ENCODE results near the gene PCIF1.
"Not testable (repeated sequence)": the region's sequence is repeated elsewhere in the genome, so short reads cannot be mapped to it uniquely, and the experiment has no call there.

PCIF1 gene

DNA sequence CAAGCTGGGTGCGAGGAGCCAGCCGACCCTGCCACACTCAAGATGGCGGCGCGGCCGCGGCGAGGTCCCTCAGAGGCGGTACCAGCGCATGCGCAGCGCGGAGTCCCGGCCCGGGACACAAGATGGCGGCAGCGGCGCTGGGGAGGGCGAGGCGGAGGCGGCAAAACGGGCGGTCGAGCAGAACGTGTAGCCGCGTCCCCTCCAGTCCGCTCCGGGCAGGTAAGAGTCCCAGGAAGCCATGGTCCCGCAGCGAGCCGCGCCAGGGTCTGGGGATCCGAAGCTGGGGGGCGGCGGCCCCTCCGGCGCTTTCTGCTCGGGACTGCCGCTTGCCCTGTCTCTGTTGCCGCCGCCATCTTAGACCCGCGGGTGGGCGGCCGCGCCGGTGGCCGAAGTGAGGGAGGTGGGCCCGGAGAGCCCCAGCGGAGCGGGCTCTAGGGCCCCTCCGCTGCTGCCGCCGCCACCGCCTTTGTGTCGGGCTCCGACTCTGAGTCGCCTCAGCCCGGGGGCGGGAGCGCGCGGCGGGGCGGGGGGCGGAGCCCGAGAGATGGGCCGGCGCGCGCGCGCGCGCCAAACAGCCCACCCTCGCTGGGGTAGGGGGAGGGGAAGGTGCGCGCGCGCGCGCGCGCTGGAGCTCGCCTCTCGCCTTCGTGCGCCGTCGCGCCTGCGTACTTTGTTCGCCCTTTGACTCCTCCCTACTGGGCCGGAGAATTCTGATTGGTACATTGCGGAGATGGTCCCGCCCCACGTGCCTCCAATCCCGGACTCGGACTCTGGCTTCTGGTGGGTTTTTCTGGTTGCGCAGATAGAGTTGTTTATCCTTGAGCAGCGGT lies at the start of gene PCIF1:
TSS of gene PCIF1 (plus strand) at position 98 of the 830 bp plus-strand sequence. CDS start 4,317 bp downstream, outside the sequence.
- DNase-seq (ENCODE audit: low spot score): peak; percentile 100

DNA sequence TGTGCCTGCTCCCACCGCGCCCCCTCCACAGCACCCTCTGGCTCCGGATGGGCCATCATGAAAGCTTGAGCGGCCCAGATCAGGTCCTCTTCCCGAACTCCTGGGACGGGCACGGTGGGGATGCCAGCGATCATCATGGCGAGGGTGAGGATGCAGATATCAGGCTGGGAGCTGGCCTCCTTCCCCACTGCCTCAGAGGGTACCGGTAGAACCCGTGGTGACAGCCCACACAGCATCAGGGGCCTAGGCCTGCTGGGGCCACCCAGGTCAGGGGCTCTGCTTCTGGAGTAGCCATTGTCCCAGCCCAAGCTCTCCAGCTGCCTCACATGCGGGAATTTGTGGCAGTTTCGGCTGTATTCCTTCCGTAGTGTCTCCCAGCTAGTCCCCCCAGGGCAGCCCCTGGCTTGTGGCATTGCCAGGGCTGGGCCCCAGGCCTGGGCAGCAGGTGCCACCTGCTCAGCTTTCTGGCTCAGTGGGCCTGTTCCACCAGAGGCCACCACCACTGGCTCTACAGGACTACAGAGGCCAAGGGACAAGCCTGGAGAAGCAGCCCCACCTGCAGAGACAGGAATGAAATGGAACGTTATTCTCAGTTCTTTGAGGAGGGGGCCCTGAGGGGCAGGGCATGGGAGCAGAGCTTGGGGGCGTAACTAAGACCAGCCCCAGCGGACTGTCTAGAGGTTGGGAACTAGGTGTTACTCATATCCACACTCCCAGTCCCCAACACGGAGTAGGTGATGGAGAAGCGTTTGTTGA lies 47.7 kb upstream of the PCIF1 start:
- no peak for DNase-seq (ENCODE audit: low spot score)

DNA sequence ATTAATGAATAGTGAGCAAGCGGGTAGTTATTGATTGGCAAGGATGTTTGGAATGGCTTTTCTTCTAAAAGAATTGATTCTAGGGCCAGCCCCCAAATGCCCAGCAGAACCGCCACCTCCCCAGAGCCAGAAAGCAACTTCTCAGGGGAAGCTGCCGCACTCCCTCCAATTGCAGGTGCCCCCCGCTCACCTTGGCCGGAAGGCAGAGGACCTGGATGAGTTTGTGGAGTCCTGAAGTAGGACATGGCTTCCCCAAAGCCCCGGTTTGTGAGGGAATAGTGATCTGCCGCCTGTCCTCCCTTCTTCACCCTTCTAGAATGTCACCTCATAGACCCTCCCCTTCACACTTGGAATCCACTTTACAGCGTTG lies 47.2 kb upstream of the PCIF1 start, which contains the start of gene SPATA25:
TSS of gene SPATA25 (minus strand) at position 277 of the 370 bp plus-strand sequence. CDS start at position 245, 32 bp downstream.
- no peak for DNase-seq (ENCODE audit: low spot score)

DNA sequence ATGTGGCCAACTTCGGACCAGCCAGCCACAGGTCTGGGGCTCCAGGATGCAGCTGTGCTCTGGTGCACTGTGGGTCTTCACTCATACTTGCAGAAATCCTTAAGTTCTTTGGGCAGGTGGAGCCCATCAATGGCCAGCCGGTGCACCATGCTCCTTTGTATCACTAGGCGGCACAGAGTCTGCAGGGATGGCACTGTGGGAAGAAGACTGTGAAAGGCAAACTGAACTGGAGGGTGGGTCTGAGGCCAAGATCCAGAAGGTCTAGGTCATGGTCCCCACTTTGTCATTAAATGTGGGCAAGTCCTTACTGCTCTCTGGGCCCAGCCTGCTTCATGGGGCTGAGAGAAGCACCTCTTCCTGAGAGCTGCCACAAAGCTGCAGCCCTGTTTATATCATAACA lies 45.8 kb upstream of the PCIF1 start:
- DNase-seq (ENCODE audit: low spot score): no peak

DNA sequence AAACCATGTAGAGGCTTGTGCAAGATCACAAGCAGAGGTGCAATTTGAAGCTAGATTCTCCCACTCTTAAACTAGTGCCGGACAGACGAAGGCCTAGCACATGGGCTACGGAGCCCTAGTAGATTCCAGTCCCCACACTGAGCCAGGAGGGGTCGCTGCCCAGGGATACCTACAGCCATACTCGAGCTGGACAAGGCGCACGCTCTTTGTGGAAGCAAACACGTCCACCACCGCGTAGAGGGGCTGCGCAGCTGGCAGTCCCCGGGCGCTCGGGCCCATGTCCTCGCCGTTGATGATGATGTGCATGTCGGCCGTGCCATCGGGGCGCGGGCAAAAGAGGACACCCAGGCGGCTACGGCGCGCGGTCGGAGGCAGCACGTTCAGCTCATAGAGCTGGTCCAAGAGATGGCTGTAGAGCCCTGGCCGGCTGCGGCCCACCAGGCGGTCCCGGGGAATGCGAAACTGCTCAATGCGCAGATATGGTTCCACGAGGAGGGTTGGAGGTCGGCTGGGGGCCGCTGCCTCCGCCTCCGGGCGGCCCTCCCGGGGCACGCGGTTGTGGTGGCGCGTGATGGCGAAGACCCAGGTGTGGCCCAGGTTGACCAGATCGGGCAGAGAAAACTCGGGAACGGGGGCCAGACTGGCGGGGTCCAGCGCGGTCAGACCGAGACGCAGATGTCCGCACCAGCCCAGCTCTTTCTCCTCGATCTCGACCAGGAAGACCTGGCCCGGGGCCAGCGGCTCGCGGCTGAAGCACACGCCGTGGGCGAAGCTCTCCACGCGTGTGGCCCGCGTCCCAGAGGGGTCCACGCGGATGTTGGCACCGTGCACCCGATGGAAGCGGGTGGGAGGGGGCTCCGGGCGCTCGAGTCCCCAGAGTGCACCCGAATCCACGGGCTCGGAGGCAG lies 44.2 kb upstream of the PCIF1 start:
- DNase-seq (ENCODE audit: low spot score): peak; percentile 91

DNA sequence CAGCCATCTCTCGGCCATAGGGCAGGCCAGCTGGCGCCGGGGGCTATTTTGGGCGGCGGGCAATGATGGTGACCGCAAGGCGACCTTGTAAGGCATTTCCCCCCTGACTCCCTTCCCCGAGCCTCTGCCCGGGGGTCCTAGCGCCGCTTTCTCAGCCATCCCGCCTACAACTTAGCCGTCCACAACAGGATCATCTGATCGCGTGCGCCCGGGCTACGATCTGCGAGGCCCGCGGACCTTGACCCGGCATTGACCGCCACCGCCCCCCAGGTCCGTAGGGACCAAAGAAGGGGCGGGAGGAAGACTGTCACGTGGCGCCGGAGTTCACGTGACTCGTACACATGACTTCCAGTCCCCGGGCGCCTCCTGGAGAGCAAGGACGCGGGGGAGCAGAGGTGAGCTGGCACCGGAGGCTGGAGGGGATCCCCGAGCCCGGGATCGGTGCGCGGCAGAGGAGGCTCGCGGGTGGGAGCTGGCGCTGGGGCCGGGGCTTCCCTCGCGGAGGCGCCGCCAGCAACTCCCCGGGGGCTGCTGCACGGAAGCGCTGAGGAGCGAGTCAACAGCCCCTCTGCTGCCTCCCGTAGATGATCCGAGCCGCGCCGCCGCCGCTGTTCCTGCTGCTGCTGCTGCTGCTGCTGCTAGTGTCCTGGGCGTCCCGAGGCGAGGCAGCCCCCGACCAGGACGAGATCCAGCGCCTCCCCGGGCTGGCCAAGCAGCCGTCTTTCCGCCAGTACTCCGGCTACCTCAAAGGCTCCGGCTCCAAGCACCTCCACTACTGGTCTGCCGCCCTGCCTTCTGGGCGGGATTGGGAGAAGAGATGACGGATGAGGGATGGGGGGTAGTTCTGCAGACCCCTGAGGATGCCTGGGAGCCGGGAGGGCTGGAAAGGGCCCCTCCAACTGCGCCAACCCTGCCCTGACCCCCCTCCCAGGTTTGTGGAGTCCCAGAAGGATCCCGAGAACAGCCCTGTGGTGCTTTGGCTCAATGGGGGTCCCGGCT lies 43.2 kb upstream of the PCIF1 start, which contains the start of the genes CTSA and NEURL2:
TSS of gene CTSA (plus strand) at position 351 of the 999 bp plus-strand sequence. CDS start at position 585, 234 bp downstream.
TSS of gene NEURL2 (minus strand) at position 224 of the 999 bp plus-strand sequence. CDS start at position 7, 217 bp downstream.
- peak; percentile 98 for DNase-seq (ENCODE audit: low spot score)

DNA sequence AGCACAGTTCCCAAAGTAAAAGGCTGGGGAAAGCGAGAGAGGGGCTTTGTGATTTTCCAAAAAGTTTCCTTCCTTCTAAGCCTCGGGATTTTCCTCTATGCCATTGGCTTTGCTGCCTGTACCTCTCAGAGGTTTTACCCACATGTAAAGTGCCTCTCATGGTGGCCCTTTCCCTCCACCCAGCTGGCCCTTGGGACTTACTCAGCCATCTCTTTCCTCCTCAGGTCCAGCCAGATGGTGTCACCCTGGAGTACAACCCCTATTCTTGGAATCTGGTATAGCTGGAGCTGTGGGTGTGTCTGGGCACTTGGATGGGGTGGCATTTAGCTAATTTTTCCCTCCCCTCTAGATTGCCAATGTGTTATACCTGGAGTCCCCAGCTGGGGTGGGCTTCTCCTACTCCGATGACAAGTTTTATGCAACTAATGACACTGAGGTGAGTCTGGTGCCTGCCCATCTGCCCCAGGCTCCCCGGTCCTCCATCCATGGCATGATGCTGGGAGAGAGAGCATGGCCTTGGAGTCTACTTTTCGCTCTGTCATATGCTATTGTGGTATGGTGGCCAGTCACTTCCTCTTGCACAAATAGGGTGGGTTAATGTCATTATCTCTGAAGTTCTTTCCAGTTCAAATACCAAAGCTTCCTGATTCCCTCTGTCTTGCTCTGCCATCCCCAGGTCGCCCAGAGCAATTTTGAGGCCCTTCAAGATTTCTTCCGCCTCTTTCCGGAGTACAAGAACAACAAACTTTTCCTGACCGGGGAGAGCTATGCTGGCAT lies 42.2 kb upstream of the PCIF1 start:
- DNase-seq (ENCODE audit: low spot score): peak; percentile 84

DNA sequence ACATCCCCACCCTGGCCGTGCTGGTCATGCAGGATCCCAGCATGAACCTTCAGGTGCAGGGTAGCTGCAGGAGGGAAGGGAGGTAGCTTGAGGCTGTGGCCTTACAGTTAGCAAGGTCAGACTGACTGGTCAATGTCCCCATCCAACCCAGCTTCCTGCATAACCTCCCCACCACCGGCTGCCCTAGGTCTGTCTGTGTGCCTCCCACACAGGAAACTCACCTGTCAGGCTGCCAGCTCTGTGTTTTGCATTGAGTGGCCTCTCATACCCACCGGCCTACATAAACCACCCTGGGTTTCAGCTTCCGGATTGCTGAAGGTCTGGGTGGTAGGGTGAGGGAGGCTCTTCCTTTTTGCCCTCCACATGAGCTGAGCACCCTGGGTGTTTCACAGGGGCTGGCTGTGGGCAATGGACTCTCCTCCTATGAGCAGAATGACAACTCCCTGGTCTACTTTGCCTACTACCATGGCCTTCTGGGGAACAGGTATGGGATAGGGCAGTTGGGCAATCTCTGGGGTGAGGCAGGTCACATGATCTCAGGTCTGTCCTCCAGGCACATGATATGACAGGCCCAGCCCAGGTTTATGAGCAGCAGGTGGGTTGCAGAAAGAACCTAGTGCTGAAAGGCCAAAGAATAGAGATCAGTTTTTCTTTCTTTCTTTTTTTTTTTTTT lies 41.5 kb upstream of the PCIF1 start:
- no peak for DNase-seq (ENCODE audit: low spot score)

DNA sequence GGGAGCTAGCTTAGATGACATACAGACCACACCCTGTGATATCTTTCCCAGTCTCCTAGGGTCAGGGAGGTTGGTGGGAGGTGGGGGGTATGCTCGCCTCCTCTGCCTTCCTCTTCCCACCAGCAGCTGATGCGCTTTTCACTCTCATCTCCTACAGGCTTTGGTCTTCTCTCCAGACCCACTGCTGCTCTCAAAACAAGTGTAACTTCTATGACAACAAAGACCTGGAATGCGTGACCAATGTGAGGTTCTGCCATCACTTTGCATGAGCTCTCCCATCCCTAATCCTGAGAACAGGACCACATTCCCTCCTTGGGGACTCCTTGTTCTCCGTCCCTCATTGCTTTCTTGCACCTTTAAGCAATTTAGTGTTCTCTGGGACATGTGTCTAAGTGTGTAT lies 40.7 kb upstream of the PCIF1 start:
- DNase-seq (ENCODE audit: low spot score): no peak

DNA sequence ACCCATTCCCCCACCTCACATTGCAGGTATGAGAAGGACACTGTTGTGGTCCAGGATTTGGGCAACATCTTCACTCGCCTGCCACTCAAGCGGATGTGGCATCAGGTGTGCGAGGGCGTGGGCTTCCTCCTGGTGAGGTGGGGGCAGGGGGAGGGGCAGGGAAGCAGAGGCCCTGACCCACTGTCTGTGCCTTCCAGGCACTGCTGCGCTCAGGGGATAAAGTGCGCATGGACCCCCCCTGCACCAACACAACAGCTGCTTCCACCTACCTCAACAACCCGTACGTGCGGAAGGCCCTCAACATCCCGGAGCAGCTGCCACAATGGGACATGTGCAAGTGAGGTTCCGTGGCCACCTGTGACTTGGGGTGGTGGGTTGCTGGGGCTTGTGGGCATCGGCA lies 39.7 kb upstream of the PCIF1 start:
- no peak for DNase-seq (ENCODE audit: low spot score)

DNA sequence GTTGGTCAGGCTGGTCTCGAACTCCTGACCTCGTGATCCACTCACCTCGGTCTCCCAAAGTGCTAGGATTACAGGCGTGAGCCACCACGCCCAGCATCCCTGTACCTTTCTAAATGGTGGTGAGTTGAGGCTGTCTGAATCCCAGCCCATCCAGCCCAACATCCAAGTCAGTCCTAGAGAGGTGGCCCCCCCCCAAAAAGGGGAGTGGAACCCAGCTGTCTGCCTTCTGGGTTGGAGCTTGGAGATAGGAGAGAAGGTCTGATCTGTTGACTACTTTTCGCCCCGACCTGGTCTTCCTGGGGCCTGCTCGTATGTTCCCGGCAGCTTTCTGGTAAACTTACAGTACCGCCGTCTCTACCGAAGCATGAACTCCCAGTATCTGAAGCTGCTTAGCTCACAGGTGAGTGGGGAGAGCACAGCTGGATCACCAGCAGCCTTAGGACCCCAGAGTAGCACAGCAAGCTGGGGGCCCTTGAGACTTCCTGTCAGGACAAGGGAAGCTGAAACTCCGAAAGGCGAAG lies 37.8 kb upstream of the PCIF1 start:
- DNase-seq (ENCODE audit: low spot score): no peak

DNA sequence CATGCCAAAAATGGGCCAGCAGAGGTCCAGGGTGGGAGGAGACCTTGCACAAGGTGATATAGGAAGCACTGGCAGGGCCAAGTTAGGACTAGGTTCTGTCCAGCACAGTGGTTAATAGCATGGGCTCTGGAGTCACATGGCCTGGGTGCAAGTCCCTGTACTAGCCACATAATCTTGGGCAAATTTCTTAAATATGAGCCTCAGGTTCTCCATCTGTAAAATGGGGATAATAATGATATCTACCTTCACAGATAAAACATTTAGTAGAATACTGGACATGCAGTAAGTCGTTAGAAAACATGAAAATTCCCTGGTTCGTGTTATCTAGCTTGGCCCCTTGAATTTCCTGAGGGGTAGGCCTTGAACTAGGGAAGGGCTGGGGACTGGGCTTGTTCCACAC lies 37.2 kb upstream of the PCIF1 start:
- no peak for DNase-seq (ENCODE audit: low spot score)

DNA sequence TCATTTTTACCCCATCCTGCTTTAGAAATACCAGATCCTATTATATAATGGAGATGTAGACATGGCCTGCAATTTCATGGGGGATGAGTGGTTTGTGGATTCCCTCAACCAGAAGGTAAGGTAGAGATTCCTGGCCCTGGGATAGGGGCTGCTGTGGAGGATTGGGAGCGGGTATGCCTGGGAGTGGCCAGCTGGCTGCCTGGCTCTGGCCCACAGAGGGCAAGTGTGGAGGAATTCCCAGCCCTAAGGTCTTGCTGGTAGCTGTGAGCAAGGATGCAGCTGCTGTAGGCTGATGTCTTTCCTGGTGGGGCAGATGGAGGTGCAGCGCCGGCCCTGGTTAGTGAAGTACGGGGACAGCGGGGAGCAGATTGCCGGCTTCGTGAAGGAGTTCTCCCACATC lies 36.8 kb upstream of the PCIF1 start:
- no peak for DNase-seq (ENCODE audit: low spot score)

DNA sequence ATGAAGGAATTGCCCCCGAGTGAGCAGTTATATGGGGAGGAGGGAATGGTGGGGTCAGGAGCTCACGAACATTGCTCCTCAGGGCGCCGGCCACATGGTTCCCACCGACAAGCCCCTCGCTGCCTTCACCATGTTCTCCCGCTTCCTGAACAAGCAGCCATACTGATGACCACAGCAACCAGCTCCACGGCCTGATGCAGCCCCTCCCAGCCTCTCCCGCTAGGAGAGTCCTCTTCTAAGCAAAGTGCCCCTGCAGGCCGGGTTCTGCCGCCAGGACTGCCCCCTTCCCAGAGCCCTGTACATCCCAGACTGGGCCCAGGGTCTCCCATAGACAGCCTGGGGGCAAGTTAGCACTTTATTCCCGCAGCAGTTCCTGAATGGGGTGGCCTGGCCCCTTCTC lies 36.2 kb upstream of the PCIF1 start:
- no peak for DNase-seq (ENCODE audit: low spot score)

DNA sequence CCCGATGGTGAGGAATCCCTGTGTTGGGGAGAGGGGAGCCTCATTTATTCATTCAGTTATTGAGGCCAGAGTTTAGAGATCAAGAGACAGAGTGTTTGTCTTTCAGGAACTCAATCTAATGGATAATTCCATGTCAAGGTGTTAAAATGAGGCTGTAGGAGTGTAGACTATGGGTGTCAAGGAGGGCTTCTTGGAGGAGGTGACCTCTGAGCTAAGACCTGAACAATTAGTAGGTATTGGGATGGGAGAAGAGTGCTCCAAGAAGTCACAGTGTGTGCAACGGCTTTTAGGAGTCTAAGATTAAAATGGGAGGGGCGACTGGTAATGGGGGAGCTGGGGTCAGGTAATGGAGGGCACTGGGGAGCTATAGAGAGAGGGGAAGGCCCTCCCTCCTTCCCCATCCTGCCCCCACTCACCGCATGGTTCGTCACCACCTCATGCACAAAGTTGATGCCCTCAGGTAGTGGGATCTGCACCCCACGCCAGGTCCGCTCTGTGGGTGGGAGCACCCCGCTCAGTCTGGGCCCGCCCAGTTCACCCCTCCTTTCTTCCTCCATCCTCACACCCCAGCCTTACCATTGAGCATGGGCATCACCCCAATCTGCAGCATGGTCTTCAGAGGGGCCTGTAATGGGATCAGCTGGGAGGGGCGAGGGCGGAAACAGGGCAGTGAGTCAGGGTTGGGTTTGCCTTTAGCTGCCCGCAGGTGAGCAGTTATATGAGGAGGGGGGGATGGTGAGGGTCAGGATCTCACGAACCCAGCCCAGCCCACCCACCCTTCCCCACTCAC lies 35.2 kb upstream of the PCIF1 start:
- DNase-seq (ENCODE audit: low spot score): no peak

DNA sequence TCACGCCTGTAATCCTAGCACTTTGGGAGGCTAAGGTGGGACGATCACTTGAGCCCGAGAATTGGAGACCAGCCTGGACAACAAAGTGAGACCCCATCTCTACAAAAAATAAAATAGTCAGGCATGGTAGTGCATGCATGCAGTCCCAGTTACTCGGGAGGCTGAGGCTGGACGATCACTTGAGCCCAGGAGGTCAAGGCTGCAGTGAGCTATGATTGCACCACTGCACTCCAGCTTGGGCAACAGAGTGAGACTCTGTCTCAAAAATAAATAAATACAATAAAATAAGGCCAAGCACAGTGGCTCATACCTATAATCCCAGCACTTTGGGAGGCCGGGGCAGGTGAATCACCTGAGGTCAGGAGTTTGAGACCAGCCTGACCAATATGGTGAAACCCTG lies 33.2 kb upstream of the PCIF1 start:
- not testable (repeated sequence) for DNase-seq (ENCODE audit: low spot score)

DNA sequence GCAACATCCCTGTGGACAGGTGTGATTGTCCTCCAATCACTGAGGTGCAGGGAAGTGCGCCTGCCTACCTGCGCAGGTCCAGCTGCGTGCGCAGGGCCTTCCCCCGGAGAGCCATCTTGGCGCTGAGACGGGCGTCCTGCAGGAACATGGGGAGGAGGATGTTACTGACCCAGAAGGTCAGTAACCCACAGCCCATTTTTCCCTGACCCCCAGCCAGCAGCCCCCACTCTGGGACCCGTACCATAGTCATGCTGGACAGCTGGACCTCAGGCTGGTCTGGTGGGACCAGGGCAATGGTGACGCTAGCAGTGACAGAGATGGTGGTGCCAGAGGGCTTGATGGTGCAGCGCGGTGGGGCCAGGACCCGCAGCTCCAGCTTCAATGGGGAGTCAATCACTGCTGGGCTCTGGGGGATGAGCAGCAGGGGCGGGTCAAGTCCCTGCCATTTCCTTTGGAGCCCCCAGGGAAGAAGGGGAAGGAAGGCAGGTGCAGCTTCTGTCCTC lies 32.2 kb upstream of the PCIF1 start:
- no peak for DNase-seq (ENCODE audit: low spot score)
